H1 (cell line): ENCODE measurements around the gene MTCH2. TPM values are rescaled to one million over a fixed set of nuclear protein-coding genes. Genes with fewer than 3 reads are reported as not detected.

ENCODE experiments used
- CTCF ChIA-PET: fragments of 300-600 bp; sonication (Branson Sonifier 250); formaldehyde crosslinking; loops from one replicate; lab custom pipeline; 2021; ENCODE audit not compliant: partially characterized antibody; lab: Charles Lee
- POLR2A ChIA-PET: fragments of 300-600 bp; sonication (Branson Sonifier 250); formaldehyde crosslinking; loops from one replicate; lab custom pipeline; 2021; ENCODE audit warnings: inconsistent platforms; ENCODE audit not compliant: partially characterized antibody; lab: Charles Lee
- DNase-seq, 2 experiments: peaks; one replicate each; pipeline versions ENCODE4 v3.0.0 to v3.0.0-alpha.2; 2010 to 2022; ENCODE audit warnings: low spot score in 2 of 2, low read depth in 1 of 2, mixed read lengths in 1 of 2
- FAIRE-seq: peaks from 2 replicates; lab custom pipeline; 2011; peaks lifted over from hg19 to GRCh38; lab: Jason Lieb, UNC
- H2AFZ ChIP-seq: 2 replicates; pipeline ENCODE4 v1.8.1; 2012; ENCODE audit warnings: low read length, inconsistent platforms
- H2AK5ac ChIP-seq: 2 replicates; pipeline ENCODE4 v1.6.1; 2013; ENCODE audit warnings: low read depth, low read length
- H2BK120ac ChIP-seq: replicated peaks from 2 replicates; pipeline ENCODE3; 2013; ENCODE audit warnings: low read depth, low read length, inconsistent platforms
- H2BK12ac ChIP-seq: 2 replicates; pipeline ENCODE4 v1.6.1; 2013; ENCODE audit warnings: low read depth, low read length
- H2BK15ac ChIP-seq: 2 replicates; pipeline ENCODE4 v1.6.1; 2013; ENCODE audit warnings: low read length
- H2BK20ac ChIP-seq: 2 replicates; pipeline ENCODE4 v1.6.1; 2013; ENCODE audit warnings: low read length
- H2BK5ac ChIP-seq: 2 replicates; pipeline ENCODE4 v1.6.1; 2013; ENCODE audit warnings: low read depth, low read length
- H3K14ac ChIP-seq: 2 replicates; pipeline ENCODE4 v1.6.1; 2013; ENCODE audit warnings: inconsistent platforms; ENCODE audit not compliant: insufficient read length
- H3K18ac ChIP-seq: 2 replicates; pipeline ENCODE4 v1.6.1; 2013; ENCODE audit warnings: low read length; ENCODE audit errors: extremely low read depth
- H3K23ac ChIP-seq: 2 replicates; pipeline ENCODE4 v1.6.1; 2013; ENCODE audit warnings: inconsistent platforms; ENCODE audit not compliant: insufficient read length
- H3K23me2 ChIP-seq: 2 replicates; pipeline ENCODE4 v1.6.1; 2013; ENCODE audit warnings: low read depth, low read length
- H3K27ac ChIP-seq: 2 replicates; pipeline ENCODE4 v1.6.1; 2011; ENCODE audit warnings: low read depth, low read length, inconsistent platforms
- H3K27me3 ChIP-seq, 4 experiments: replicated peaks in 1 of 4; 1 replicate in 1 of 4; 2 replicates in 3 of 4; pipeline versions ENCODE4 v1.6.1 to v1.8.1; 2011 to 2013; ENCODE audit warnings: low read length in 3 of 4, mild to moderate bottlenecking in 3 of 4, inconsistent platforms in 2 of 4, mixed read lengths in 2 of 4, moderate library complexity in 1 of 4; ENCODE audit not compliant: control insufficient read depth in 3 of 4, insufficient read depth in 3 of 4; ENCODE audit errors: extremely low read depth in 1 of 4
- H3K36me3 ChIP-seq, 4 experiments: 2 replicates each; pipeline versions ENCODE4 v1.6.1 to v1.8.1; 2011 to 2013; ENCODE audit warnings: mild to moderate bottlenecking in 4 of 4, low read length in 3 of 4, moderate library complexity in 2 of 4, control low read depth in 1 of 4, inconsistent platforms in 1 of 4; ENCODE audit not compliant: insufficient read depth in 4 of 4, control insufficient read depth in 2 of 4
- H3K4ac ChIP-seq: replicated peaks from 2 replicates; pipeline ENCODE3; 2013; ENCODE audit warnings: low read length, low read depth, mixed read lengths, inconsistent platforms; ENCODE audit not compliant: insufficient read length
- H3K4me1 ChIP-seq, 4 experiments: replicated peaks in 1 of 4; 1 replicate in 1 of 4; 2 replicates in 3 of 4; pipeline versions ENCODE4 v1.6.1 to v1.8.1; 2011 to 2013; ENCODE audit warnings: low read length in 3 of 4, inconsistent platforms in 2 of 4, mixed read lengths in 1 of 4; ENCODE audit not compliant: insufficient read depth in 4 of 4, control insufficient read depth in 3 of 4
- H3K4me2 ChIP-seq, 2 experiments: 2 replicates each; pipeline versions ENCODE4 v1.6.1 to v1.8.1; 2011 to 2013; ENCODE audit warnings: low read depth in 2 of 2, low read length in 2 of 2, control low read depth in 1 of 2, inconsistent platforms in 1 of 2, mild to moderate bottlenecking in 1 of 2; ENCODE audit not compliant: insufficient read depth in 1 of 2
- H3K4me3 ChIP-seq, 4 experiments: fragments of 200-600, 300-600 bp in 1 of 4; sonication (generic), shearing (Covaris generic), sonication (Bioruptor Twin) in 1 of 4; 2 replicates each; pipeline versions ENCODE4 v1.5.1 to v1.8.1; 2011 to 2016; ENCODE audit warnings: low read length in 4 of 4, low read depth in 3 of 4, control low read depth in 2 of 4, inconsistent platforms in 2 of 4, mild to moderate bottlenecking in 2 of 4, mixed read lengths in 1 of 4, moderate library complexity in 1 of 4; ENCODE audit not compliant: insufficient read depth in 2 of 4; ENCODE audit errors: extremely low read depth in 1 of 4
- H3K56ac ChIP-seq: replicated peaks from 2 replicates; pipeline ENCODE3; 2013; ENCODE audit warnings: low read depth, mild to moderate bottlenecking, mixed read lengths, low read length, inconsistent platforms; ENCODE audit not compliant: insufficient read length
- H3K79me1 ChIP-seq: 2 replicates; pipeline ENCODE4 v1.6.1; 2013; ENCODE audit warnings: low read depth, low read length, control low read depth
- H3K79me2 ChIP-seq, 2 experiments: 2 replicates each; pipeline versions ENCODE4 v1.6.1 to v1.8.1; 2012 to 2013; ENCODE audit warnings: low read length in 2 of 2, mild to moderate bottlenecking in 2 of 2, inconsistent platforms in 1 of 2; ENCODE audit not compliant: insufficient read depth in 2 of 2, control insufficient read depth in 1 of 2
- H3K9ac ChIP-seq, 4 experiments: replicated peaks in 1 of 4; 1 replicate in 1 of 4; 2 replicates in 3 of 4; pipeline versions ENCODE4 v1.6.1 to v1.8.1; 2011 to 2013; ENCODE audit warnings: low read depth in 3 of 4, low read length in 3 of 4, control low read depth in 2 of 4, mild to moderate bottlenecking in 2 of 4, moderate library complexity in 2 of 4, inconsistent platforms in 1 of 4; ENCODE audit errors: extremely low read depth in 1 of 4
- H3K9me3 ChIP-seq, 2 experiments: 2 replicates each; pipeline versions ENCODE4 v1.6.1 to v1.8.1; 2012 to 2013; ENCODE audit warnings: mild to moderate bottlenecking in 2 of 2, moderate library complexity in 2 of 2, control low read depth in 1 of 2, inconsistent platforms in 1 of 2, low read depth in 1 of 2, low read length in 1 of 2, mixed read lengths in 1 of 2; ENCODE audit not compliant: insufficient read depth in 2 of 2
- H4K20me1 ChIP-seq, 2 experiments: replicated peaks in 1 of 2; 2 replicates each; pipeline versions ENCODE3 to v1.8.1; 2011 to 2013; ENCODE audit warnings: inconsistent platforms in 2 of 2, low read length in 2 of 2, mild to moderate bottlenecking in 1 of 2; ENCODE audit not compliant: insufficient read depth in 2 of 2, control insufficient read depth in 1 of 2
- H4K5ac ChIP-seq: 2 replicates; pipeline ENCODE4 v1.6.1; 2013; ENCODE audit warnings: low read length, low read depth, mixed read lengths, inconsistent platforms; ENCODE audit not compliant: insufficient read length
- H4K8ac ChIP-seq: 2 replicates; pipeline ENCODE4 v1.8.0; 2013; ENCODE audit warnings: mild to moderate bottlenecking, moderate library complexity, low read length, inconsistent platforms; ENCODE audit not compliant: insufficient read depth; ENCODE audit errors: extremely low read depth
- H4K91ac ChIP-seq: replicated peaks from 2 replicates; pipeline ENCODE3; 2013; ENCODE audit warnings: low read length, mixed read lengths, inconsistent platforms; ENCODE audit not compliant: insufficient read length
- ASH2L ChIP-seq: fragments of 200-600, 300-600 bp; sonication (generic); IDR thresholded peaks from one replicate; pipeline ENCODE4 v1.7.1; 2017; ENCODE audit warnings: low read length
- GABPA ChIP-seq: IDR thresholded peaks from 2 replicates; pipeline ENCODE4 v1.6.1; 2011; ENCODE audit warnings: mild to moderate bottlenecking, low read length, moderate library complexity, borderline replicate concordance; ENCODE audit not compliant: insufficient read depth
- NRF1 ChIP-seq: IDR thresholded peaks from 2 replicates; pipeline ENCODE4 v1.6.1; 2011; ENCODE audit warnings: mild to moderate bottlenecking, low read depth, low read length, improper control_type of control experiment
- POLR2A ChIP-seq, 2 experiments: IDR thresholded peaks; 1 replicate in 1 of 2; 2 replicates in 1 of 2; pipeline ENCODE4 v1.6.1; 2011; ENCODE audit warnings: low read depth in 2 of 2, low read length in 2 of 2, mild to moderate bottlenecking in 2 of 2; ENCODE audit errors: control extremely low read depth in 1 of 2
- RAD21 ChIP-seq, 2 experiments: IDR thresholded peaks in 1 of 2; conservative IDR thresholded peaks in 1 of 2; 2 replicates each; pipeline ENCODE4 v1.6.1; 2011; ENCODE audit warnings: low read depth in 2 of 2, low read length in 2 of 2, improper control_type of control experiment in 1 of 2, inconsistent platforms in 1 of 2, mild to moderate bottlenecking in 1 of 2, moderate library complexity in 1 of 2
- TAF1 ChIP-seq: IDR thresholded peaks from 2 replicates; pipeline ENCODE4 v1.6.1; 2011; ENCODE audit warnings: mild to moderate bottlenecking, low read depth, low read length
- WGBS, 2 experiments: shearing (Covaris generic) in 1 of 2; methylation state at CpG; one replicate each; pipeline versions ENCODE4 v1.1.6 to v1.1.7; 2013 to 2015; ENCODE audit warnings: low lambda C conversion rate in 2 of 2, mixed read lengths in 2 of 2, inconsistent platforms in 1 of 2, low coverage in 1 of 2, missing lambda C conversion rate in 1 of 2; ENCODE audit not compliant: insufficient replicate concordance in 2 of 2, insufficient coverage in 1 of 2, insufficient read length in 1 of 2; ENCODE audit errors: extremely low coverage in 1 of 2, missing lambda C conversion rate in 1 of 2; 5-methylcytosine and 5-hydroxymethylcytosine counted together
- polyA plus RNA-seq, 7 experiments: library from polyadenylated mRNA; depleted of rRNA in 3 of 7; stranded (reverse) in 5 of 7; unstranded in 2 of 7; fragments of >200 nt in 5 of 7; fragments of 200-250 nt in 2 of 7; gene quantifications; 1 replicate in 5 of 7; 2 replicates in 1 of 7; 4 replicates in 1 of 7; pipeline versions ENCODE4 v1.2.1 to v1.2.3, GENCODE V29; 2011 to 2013; ENCODE audit warnings: missing spikeins in 2 of 7, mixed read lengths in 2 of 7
- total RNA-seq: library from RNA; stranded (reverse); fragmentation: NEBNext Ultra II Directional; extraction: Animal tissue kit (Norgen Biotek cat#: 25700); gene quantifications from 2 replicates; pipeline ENCODE4 v1.2.1, GENCODE V29; 2021
- TF ChIP-seq, protein P1 (sequence below): IDR thresholded peaks from 2 replicates; pipeline ENCODE4 v1.6.1; 2011; ENCODE audit warnings: low read length, improper control_type of control experiment
- TF ChIP-seq, protein P2 (sequence below): IDR thresholded peaks from 2 replicates; pipeline ENCODE4 v1.6.1; 2012; ENCODE audit warnings: inconsistent platforms

The MTCH2 gene
- total and polyA plus RNA-seq, 2 of the 8 experiments (the other 6 are each of a cell fraction or from before 2014, with no cell fraction given): 157 to 171 TPM

DNA sequence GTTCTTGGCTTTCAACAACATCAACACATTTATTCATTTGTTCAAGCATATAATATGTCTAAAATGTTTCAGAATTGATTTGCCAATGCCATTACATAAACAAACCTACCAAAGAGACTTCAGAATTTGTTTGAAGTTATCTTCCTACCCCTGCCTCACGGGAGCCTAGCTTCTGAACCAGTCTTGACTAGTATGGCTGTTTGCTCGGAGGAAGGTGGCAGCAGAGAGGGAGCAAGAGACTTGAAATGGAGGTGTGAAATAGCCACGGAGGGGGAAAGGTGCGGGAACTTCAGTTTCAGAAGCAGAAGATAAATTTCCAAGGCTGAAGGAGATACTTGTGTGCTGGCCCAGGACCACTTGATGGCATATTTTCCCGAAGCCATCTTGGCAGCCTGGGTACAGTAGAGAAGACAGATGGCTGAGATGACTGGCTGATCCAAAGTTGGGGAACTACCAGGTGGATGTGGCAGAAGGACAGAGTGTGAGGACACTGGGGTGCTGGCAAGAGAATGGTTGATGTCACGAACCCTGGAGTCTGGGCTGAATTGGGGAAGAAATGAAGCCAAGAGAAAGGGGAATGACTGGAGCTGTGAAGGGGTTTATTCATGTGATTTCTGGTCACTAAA lies 14.0 kb upstream of the MTCH2 start:
- Histone ChIP-seq H4K20me1 (no peaks in the 10 kb centered on the region), H3K4ac (no peak overlapping the region), H2BK5ac (no peak overlapping the region), H4K91ac (no peak overlapping the region), H2AK5ac (no peak overlapping the region), H3K14ac (no peak overlapping the region), H2BK20ac (no peak overlapping the region), H2BK15ac (no peak overlapping the region), H2BK120ac (no peak overlapping the region), H3K4me1 (no peaks in the 10 kb centered on the region), H3K18ac (no peak overlapping the region), H3K79me2 (no peaks in the 10 kb centered on the region), H3K36me3 (no peaks in the 10 kb centered on the region), H3K4me2 (no peak overlapping the region), H3K27ac (no peak overlapping the region), H3K27me3 (no peaks in the 10 kb centered on the region), H3K23me2 (no peaks in the 10 kb centered on the region), H3K9me3 (no peaks in the 10 kb centered on the region), H3K23ac (no peak overlapping the region), H3K56ac (no peak overlapping the region), H3K79me1 (no peaks in the 10 kb centered on the region), H3K4me3 (no peak overlapping the region), H2AFZ (peak overlapping the region; percentile 50; the same call in 1 of the 2 replicates), H2BK12ac (no peak overlapping the region), H3K9ac (no peak overlapping the region), H4K8ac (no peak overlapping the region), H4K5ac (no peak overlapping the region)
- WGBS, 2 experiments: 80% methylated on average over 6 of the region's 6 CpGs; no CpG with 5 or more reads in 1 of the 2 experiments
- no peak for FAIRE-seq
- no peak for DNase-seq
- TF ChIP-seq NRF1 (no peak), GABPA (no peak), TAF1 (no peak), ASH2L (no peak), POLR2A (IDR thresholded peaks at IDR 0.05; ENCODE audit: control extremely low read depth in 1 of 2, low read depth in 2 of 2, low read length in 2 of 2) (no peak), RAD21 (IDR thresholded peaks at IDR 0.05 in 1 of 2, conservative IDR thresholded peaks at IDR 0.05 in 1 of 2; ENCODE audit: low read depth in 2 of 2, low read length in 2 of 2) (no peak; a peak in 1 of 4 replicates)
- TF ChIP-seq, protein P1, sequence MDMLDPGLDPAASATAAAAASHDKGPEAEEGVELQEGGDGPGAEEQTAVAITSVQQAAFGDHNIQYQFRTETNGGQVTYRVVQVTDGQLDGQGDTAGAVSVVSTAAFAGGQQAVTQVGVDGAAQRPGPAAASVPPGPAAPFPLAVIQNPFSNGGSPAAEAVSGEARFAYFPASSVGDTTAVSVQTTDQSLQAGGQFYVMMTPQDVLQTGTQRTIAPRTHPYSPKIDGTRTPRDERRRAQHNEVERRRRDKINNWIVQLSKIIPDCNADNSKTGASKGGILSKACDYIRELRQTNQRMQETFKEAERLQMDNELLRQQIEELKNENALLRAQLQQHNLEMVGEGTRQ: no peak
- TF ChIP-seq, protein P2, sequence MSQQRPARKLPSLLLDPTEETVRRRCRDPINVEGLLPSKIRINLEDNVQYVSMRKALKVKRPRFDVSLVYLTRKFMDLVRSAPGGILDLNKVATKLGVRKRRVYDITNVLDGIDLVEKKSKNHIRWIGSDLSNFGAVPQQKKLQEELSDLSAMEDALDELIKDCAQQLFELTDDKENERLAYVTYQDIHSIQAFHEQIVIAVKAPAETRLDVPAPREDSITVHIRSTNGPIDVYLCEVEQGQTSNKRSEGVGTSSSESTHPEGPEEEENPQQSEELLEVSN: peak; percentile 79
- POLR2A ChIA-PET: interaction anchor here (0.6 to 1.5 kb wide), 2 partner anchors 15 to 36 kb away, joined by 3 to 4 read pairs; no protein-coding TSS in a partner anchor
- CTCF ChIA-PET: interaction anchor here (0.6 to 1.2 kb wide), 2 partner anchors 59 to 1268 kb away, joined by 3 read pairs; partner anchors contain the start of gene AGBL2
